T-cell (primary cell): ENCODE results near the gene CERS1. TPM values are rescaled to one million over a fixed set of nuclear protein-coding genes. Genes with fewer than 3 reads are reported as not detected.

ENCODE experiments used
- ATAC-seq, 4 experiments: fragments of 200-7000 bp in 3 of 4; fragments of 150-1000 bp in 1 of 4; cut with Tn5 transposase; replicated peaks in 1 of 4; 1 replicate in 3 of 4; 2 replicates in 1 of 4; pipeline ENCODE4 v1.10.0; 2021; ENCODE audit warnings: moderate library complexity in 3 of 4, mild to moderate bottlenecking in 2 of 4, moderate number of reproducible peaks in 1 of 4
- CTCF ChIA-PET, 2 donors: fragments of 300-600 bp; sonication (Branson Sonifier 250); formaldehyde crosslinking; loops; one replicate each; lab custom pipeline; 2022; ENCODE audit warnings: antibody characterized with exemption in 2 of 2; lab: Charles Lee
- POLR2A ChIA-PET, 2 donors: fragments of 300-600 bp; sonication (Branson Sonifier 250); formaldehyde crosslinking; loops; one replicate each; lab custom pipeline; 2022; ENCODE audit warnings: antibody characterized with exemption in 2 of 2; lab: Charles Lee
- DNase-seq, 35 experiments: peaks; one replicate each; pipeline versions ENCODE4 v3.0.0 to v3.0.0-alpha.2; 2013 to 2023
- H3K27ac ChIP-seq: one replicate; pipeline ENCODE4 v1.5.1; 2013; ENCODE audit warnings: low read length
- H3K27me3 ChIP-seq, 2 experiments: replicated peaks in 1 of 2; 1 replicate in 1 of 2; 2 replicates in 1 of 2; pipeline versions ENCODE4 v1.6.1 to v1.7.0; 2013; ENCODE audit warnings: low read length in 1 of 2, mixed read lengths in 1 of 2; ENCODE audit not compliant: control insufficient read depth in 2 of 2, insufficient read depth in 2 of 2; ENCODE audit errors: extremely low read depth in 1 of 2
- H3K36me3 ChIP-seq, 2 donors: 1 replicate in 1 of 2; 2 replicates in 1 of 2; pipeline versions ENCODE4 v1.6.1 to v1.7.0; 2013; ENCODE audit warnings: low read length in 1 of 2; ENCODE audit not compliant: control insufficient read depth in 2 of 2, insufficient read depth in 1 of 2; ENCODE audit errors: extremely low read depth in 1 of 2
- H3K4me1 ChIP-seq, 2 experiments: 1 replicate in 1 of 2; 2 replicates in 1 of 2; pipeline versions ENCODE4 v1.6.1 to v1.7.0; 2013; ENCODE audit warnings: low read length in 2 of 2, mixed read lengths in 1 of 2; ENCODE audit not compliant: insufficient read depth in 2 of 2, control insufficient read depth in 1 of 2; ENCODE audit errors: extremely low read depth in 1 of 2
- H3K4me3 ChIP-seq, 2 donors: 1 replicate in 1 of 2; 2 replicates in 1 of 2; pipeline versions ENCODE4 v1.5.1 to v1.7.0; 2013; ENCODE audit warnings: mild to moderate bottlenecking in 2 of 2, low read length in 1 of 2, moderate library complexity in 1 of 2; ENCODE audit not compliant: control insufficient read depth in 1 of 2; ENCODE audit errors: extremely low read depth in 1 of 2
- H3K9me3 ChIP-seq: 2 replicates; pipeline ENCODE4 v1.7.0; 2013
- H3K27ac Mint-ChIP-seq, 2 donors: one replicate each; pipeline ENCODE4 v1.8.0; 2020 to 2021; ENCODE audit warnings: mild to moderate bottlenecking in 2 of 2, mixed read lengths in 2 of 2
- H3K27me3 Mint-ChIP-seq, 2 donors: one replicate each; pipeline ENCODE4 v1.8.0; 2021 to 2022; ENCODE audit warnings: mixed read lengths in 2 of 2
- H3K36me3 Mint-ChIP-seq: one replicate; pipeline ENCODE4 v1.8.0; 2021; ENCODE audit warnings: mixed read lengths
- H3K4me1 Mint-ChIP-seq, 3 donors: one replicate each; pipeline ENCODE4 v1.8.0; 2020 to 2022; ENCODE audit warnings: mixed read lengths in 3 of 3, mild to moderate bottlenecking in 1 of 3
- H3K4me3 Mint-ChIP-seq, 3 donors: one replicate each; pipeline ENCODE4 v1.8.0; 2020 to 2022; ENCODE audit warnings: mild to moderate bottlenecking in 3 of 3, mixed read lengths in 3 of 3, moderate library complexity in 3 of 3
- H3K9me3 Mint-ChIP-seq, 3 donors: one replicate each; pipeline ENCODE4 v1.8.0; 2020 to 2022; ENCODE audit warnings: mixed read lengths in 3 of 3
- WGBS: methylation state at CpG from one replicate; pipeline ENCODE4 v1.1.5; 2013; ENCODE audit warnings: missing lambda C conversion rate; ENCODE audit not compliant: insufficient coverage; 5-methylcytosine and 5-hydroxymethylcytosine counted together
- total RNA-seq, 35 experiments: library from RNA in 6 of 35; stranded (reverse) in 6 of 35; fragments of 120-200 nt in 1 of 35; gene quantifications; one replicate each; pipeline versions ENCODE4 v1.2.1 to v1.2.4 and lab custom pipeline; 2013 to 2026

CERS1 gene
- total RNA-seq, 5 donors from 2014 or later (not counting 1 experiment from before 2014, with no cell fraction given): 0.20 TPM; not detected in 3

- Histone ChIP-seq H3K27me3 (peaks cover 0 to 8% of the 10 kb centered on the region in 2 experiments), H3K4me3 (no peak overlapping the region), H3K27ac (no peak overlapping the region), H3K4me1 (peaks cover 0 to 4% of the 10 kb centered on the region in 2 experiments), H3K36me3 (no peaks in the 10 kb centered on the region), H3K9me3 (no peaks in the 10 kb centered on the region)
- WGBS: 86% methylated on average over 27 of the region's 30 CpGs
- Mint-ChIP-seq H3K9me3 (no peaks in the 10 kb centered on the region), H3K27ac (no peak overlapping the region), H3K36me3 (no peaks in the 10 kb centered on the region), H3K4me1 (no peaks in the 10 kb centered on the region), H3K27me3 (peaks cover 5 to 6% of the 10 kb centered on the region in 2 donors), H3K4me3 (no peak overlapping the region)
- ChIA-PET CTCF (no interaction called here), POLR2A (no interaction called here)
- DNase-seq (no peak), ATAC-seq (no peak)
These were observed 12.2 kb downstream of the CERS1 start for GRCh38 chr19:18883526-18884304.

DNA sequence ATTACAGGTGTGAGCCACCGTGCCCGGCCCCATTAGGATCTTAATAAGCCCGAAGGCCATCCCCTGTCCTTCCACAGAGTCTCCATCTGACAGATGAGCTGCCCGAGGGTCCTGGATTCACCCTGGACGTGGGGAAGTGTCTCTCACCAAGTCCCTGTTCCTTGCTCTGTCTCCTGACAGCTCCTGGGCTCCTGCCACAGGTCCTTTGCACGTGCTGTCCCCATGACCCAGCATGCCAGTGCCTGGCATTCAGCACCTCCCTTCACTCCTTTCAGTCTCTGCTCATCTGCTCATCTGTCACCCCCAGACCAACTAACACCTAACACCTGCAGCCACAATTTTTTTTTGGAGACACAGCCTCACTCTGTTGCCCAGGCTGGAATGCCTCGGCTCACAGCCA lies 14.5 kb downstream of the CERS1 start:
- Histone ChIP-seq H3K27me3 (peaks cover 0 to 4% of the 10 kb centered on the region in 2 experiments), H3K4me1 (peaks cover 0 to 4% of the 10 kb centered on the region in 2 experiments), H3K36me3 (no peaks in the 10 kb centered on the region), H3K9me3 (no peaks in the 10 kb centered on the region), H3K4me3 (no peak overlapping the region), H3K27ac (no peak overlapping the region)
- POLR2A ChIA-PET: no interaction called here
- H3K27me3 Mint-ChIP-seq: no peaks in the 10 kb centered on the region
- no peak for ATAC-seq
- no peak overlapping the region for H3K4me3 Mint-ChIP-seq
- 87% methylated on average over 7 of the region's 7 CpGs for WGBS
- H3K27ac Mint-ChIP-seq: no peak overlapping the region
- no peak for DNase-seq
- H3K36me3 Mint-ChIP-seq: no peaks in the 10 kb centered on the region
- no peaks in the 10 kb centered on the region for H3K9me3 Mint-ChIP-seq
- CTCF ChIA-PET: no interaction called here
- H3K4me1 Mint-ChIP-seq: no peaks in the 10 kb centered on the region

DNA sequence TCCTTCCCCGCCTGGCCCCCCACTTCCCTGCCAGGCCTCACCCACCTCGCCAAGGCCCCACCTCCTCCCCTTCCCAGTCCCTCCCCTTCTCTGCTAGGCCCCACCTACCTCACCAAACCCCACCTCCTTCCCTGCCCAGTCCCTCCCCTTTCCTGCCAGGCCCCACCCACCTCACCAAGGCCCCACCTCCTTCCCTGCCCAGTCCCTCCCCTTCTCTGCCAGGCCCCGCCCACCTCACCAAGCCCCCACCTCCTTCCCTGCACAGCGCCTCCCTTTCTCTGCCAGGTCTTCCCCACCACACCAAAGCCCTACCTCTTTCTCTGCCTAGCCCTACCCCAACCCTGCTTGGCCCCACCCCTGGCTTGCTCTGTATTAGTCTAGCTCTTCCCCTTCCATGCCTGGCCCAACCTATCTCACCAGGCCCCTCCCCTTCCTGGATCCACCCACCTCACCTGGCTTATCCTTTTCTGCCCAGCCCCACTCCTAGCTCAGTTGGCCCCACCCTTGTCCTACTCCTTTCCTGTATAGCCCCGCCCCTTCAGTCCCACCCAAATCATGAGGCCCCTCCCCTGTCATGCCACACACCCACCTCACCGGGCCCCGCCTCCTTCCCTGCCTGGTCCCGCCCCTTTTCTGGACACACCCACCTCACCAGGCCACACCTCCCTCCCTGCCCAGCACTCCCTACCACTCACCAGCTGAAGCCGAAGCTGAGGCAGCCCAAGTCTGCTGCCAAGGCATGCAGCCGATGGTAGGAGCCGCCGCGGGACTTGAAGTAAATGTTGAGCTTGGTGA lies 16.2 kb downstream of the CERS1 start:
- peak; percentile 38 to 69 (median 50) for ATAC-seq
- Mint-ChIP-seq H3K4me1 (no peaks in the 10 kb centered on the region), H3K9me3 (no peaks in the 10 kb centered on the region), H3K36me3 (no peaks in the 10 kb centered on the region), H3K4me3 (no peak overlapping the region), H3K27ac (no peak overlapping the region), H3K27me3 (no peaks in the 10 kb centered on the region)
- H3K27me3 ChIP-seq: no peaks in the 10 kb centered on the region
- ChIA-PET CTCF (no interaction called here), POLR2A (no interaction called here)
- peaks cover 0 to 4% of the 10 kb centered on the region in 2 experiments for H3K4me1 ChIP-seq
- H3K36me3 ChIP-seq: no peaks in the 10 kb centered on the region
- H3K27ac ChIP-seq: no peak overlapping the region
- 66% methylated on average over 12 of the region's 13 CpGs for WGBS
- no peak overlapping the region for H3K4me3 ChIP-seq
- DNase-seq: peak in 13 of 35 experiments; percentile 8 to 47 (median 18)
- no peaks in the 10 kb centered on the region for H3K9me3 ChIP-seq

- CTCF ChIA-PET: no interaction called here
- 92% methylated on average over 27 of the region's 34 CpGs for WGBS
- Mint-ChIP-seq H3K36me3 (no peaks in the 10 kb centered on the region), H3K9me3 (no peaks in the 10 kb centered on the region), H3K4me3 (no peak overlapping the region), H3K27ac (no peak overlapping the region), H3K27me3 (peaks cover 0 to 3% of the 10 kb centered on the region in 2 donors), H3K4me1 (no peaks in the 10 kb centered on the region)
- DNase-seq (no peak), ATAC-seq (no peak)
- Histone ChIP-seq H3K36me3 (no peaks in the 10 kb centered on the region), H3K9me3 (no peaks in the 10 kb centered on the region), H3K27me3 (no peaks in the 10 kb centered on the region), H3K27ac (no peak overlapping the region), H3K4me3 (no peak overlapping the region), H3K4me1 (peaks cover 0 to 4% of the 10 kb centered on the region in 2 experiments)
- POLR2A ChIA-PET: no interaction called here
These were observed 16.9 kb downstream of the CERS1 start for GRCh38 chr19:18878858-18879578.

DNA sequence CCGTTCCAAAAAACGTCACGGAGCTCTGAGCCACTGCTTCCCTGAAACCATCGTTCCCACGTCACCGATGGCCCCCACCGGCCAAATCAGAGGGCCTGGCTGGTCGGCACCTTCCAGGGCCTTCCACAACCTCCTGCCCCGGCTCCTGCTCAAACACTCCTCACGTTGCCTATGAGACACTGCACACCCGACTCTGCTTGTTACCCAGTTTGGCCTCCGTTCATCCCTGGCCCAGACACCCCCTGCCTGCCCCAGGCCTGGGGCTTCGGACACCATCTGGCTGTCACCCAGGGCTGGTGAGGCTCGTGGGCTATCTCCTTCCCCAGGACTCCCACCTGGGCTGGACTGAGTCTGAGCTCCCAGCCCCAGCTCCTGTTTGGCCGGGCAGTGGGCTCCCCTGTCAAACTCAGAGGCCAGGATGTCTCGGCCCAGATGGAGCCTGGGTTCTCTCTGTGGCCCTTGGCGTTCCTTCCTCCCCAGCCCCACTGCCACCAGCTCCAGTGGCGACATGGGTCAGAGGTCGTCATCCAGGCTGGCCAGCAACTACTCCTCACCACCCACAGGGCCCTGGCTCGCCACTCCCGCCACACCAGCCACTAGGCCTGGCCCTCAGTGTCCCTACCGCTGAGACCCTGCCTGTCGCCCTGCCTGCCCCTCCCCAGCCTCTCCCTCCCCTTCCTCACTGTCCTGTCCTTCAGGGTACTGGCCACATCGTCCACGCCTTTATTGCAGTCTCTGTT lies 17.7 kb downstream of the CERS1 start:
- no peak overlapping the region for H3K27ac Mint-ChIP-seq
- no peaks in the 10 kb centered on the region for H3K4me1 Mint-ChIP-seq
- H3K4me3 Mint-ChIP-seq: no peak overlapping the region
- Histone ChIP-seq H3K36me3 (no peaks in the 10 kb centered on the region), H3K4me1 (peaks cover 0 to under 1% of the 10 kb centered on the region in 2 experiments), H3K9me3 (no peaks in the 10 kb centered on the region), H3K27me3 (no peaks in the 10 kb centered on the region), H3K27ac (no peak overlapping the region), H3K4me3 (no peak overlapping the region)
- DNase-seq (no peak), ATAC-seq (no peak)
- H3K9me3 Mint-ChIP-seq: no peaks in the 10 kb centered on the region
- CTCF ChIA-PET: no interaction called here
- POLR2A ChIA-PET: no interaction called here
- no peaks in the 10 kb centered on the region for H3K36me3 Mint-ChIP-seq
- 90% methylated on average over 21 of the region's 25 CpGs for WGBS
- peaks cover 0 to 3% of the 10 kb centered on the region in 2 donors for H3K27me3 Mint-ChIP-seq

DNA sequence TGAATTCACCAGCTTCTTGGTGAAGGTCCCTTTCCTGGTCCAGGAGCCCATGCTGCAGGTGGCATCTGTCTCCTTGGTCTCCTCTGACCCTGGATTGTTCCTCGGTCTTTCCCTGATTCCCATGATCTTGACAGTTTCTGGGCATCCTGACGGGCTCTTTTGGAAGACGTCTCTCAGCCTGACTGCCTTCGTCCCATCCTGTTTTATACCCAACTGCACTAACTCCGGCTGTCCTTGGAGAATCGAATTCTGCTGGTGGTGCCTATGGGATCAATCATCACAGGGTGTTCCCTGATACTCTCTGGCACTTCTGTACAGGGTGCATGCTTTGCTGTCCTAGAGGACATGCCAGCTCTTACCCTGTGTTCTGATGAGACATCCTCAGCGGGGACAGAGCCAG lies 19.1 kb downstream of the CERS1 start:
- DNase-seq (no peak), ATAC-seq (no peak)
- no peak overlapping the region for H3K27ac ChIP-seq
- no peak overlapping the region for H3K27ac Mint-ChIP-seq
- no peak overlapping the region for H3K4me3 Mint-ChIP-seq
- H3K4me3 ChIP-seq: no peak overlapping the region
- ChIA-PET POLR2A (interaction anchor here in 1 of 2 donors (0.6 kb wide), 1 partner anchor 27 kb away, joined by 4 read pairs; no protein-coding TSS in a partner anchor), CTCF (no interaction called here)
- no peaks in the 10 kb centered on the region for H3K27me3 ChIP-seq
- H3K36me3 Mint-ChIP-seq: no peaks in the 10 kb centered on the region
- 88% methylated on average over 7 of the region's 7 CpGs for WGBS
- H3K27me3 Mint-ChIP-seq: peaks cover 0 to 3% of the 10 kb centered on the region in 2 donors
- H3K36me3 ChIP-seq: no peaks in the 10 kb centered on the region
- no peaks in the 10 kb centered on the region for H3K9me3 ChIP-seq
- peaks cover 2 to 4% (median 3%) of the 10 kb centered on the region in 3 donors for H3K4me1 Mint-ChIP-seq
- H3K4me1 ChIP-seq: no peaks in the 10 kb centered on the region
- H3K9me3 Mint-ChIP-seq: no peaks in the 10 kb centered on the region
